NCI-H748 (cell line): Measurements from ENCODE around the gene LRP8.
"Not testable (repeated sequence)": the region's sequence is repeated elsewhere in the genome, so short reads cannot be mapped to it uniquely, and the experiment has no call there.

Experiments used
- DNase-seq: peaks from one replicate; lab custom pipeline; 2025; ENCODE audit not compliant: unreplicated experiment; lab: John Stamatoyannopoulos, UW

LRP8 gene

GRCh38 chr1:53220962-53221286 is 106.9 kb downstream of the LRP8 start:
- no peak for DNase-seq

GRCh38 chr1:53220171-53220961 is 107.5 kb downstream of the LRP8 start, which contains the start of gene CZIB:
Gene CZIB (minus strand): TSS chr1:53220634. CDS start chr1:53220575, 59 bp downstream.
- peak; percentile 97 for DNase-seq

GRCh38 chr1:53219711-53220110 is 108.2 kb downstream of the LRP8 start:
- DNase-seq = peak; percentile 21

GRCh38 chr1:53218201-53218600 is 109.7 kb downstream of the LRP8 start:
- no peak for DNase-seq

- no peak for DNase-seq
Measured at GRCh38 chr1:53214376-53214940, 113.4 kb downstream of the LRP8 start.

- no peak for DNase-seq
Measured at GRCh38 chr1:53210954-53211353, 116.9 kb downstream of the LRP8 start.

- DNase-seq = no peak
Measured at GRCh38 chr1:53210352-53210751, 117.5 kb downstream of the LRP8 start.

GRCh38 chr1:53207726-53208125 is 120.1 kb downstream of the LRP8 start:
- DNase-seq = no peak

GRCh38 chr1:53206735-53207379 is 121.0 kb downstream of the LRP8 start:
- no peak for DNase-seq

GRCh38 chr1:53206083-53206685 is 121.7 kb downstream of the LRP8 start:
- peak; percentile 7 for DNase-seq

- DNase-seq = not testable (repeated sequence)
Measured at GRCh38 chr1:53205496-53205895, 122.4 kb downstream of the LRP8 start.

- no peak for DNase-seq
Measured at GRCh38 chr1:53203466-53203865, 124.4 kb downstream of the LRP8 start.

- no peak for DNase-seq
Measured at GRCh38 chr1:53198241-53198651, 129.6 kb downstream of the LRP8 start.

GRCh38 chr1:53197291-53198200 is 130.3 kb downstream of the LRP8 start:
- DNase-seq = no peak

GRCh38 chr1:53196485-53197290 is 131.2 kb downstream of the LRP8 start, which contains the start of gene CPT2:
Gene CPT2 (plus strand): TSS chr1:53196824. CDS start chr1:53196944, 120 bp downstream.
- DNase-seq = peak; percentile 96

GRCh38 chr1:53196017-53196484 is 131.8 kb downstream of the LRP8 start:
- DNase-seq = peak; percentile 41

- DNase-seq = no peak
Measured at GRCh38 chr1:53195246-53196016, 132.4 kb downstream of the LRP8 start.
